ENCODE data around the gene NF1.
"Not testable (repeated sequence)": the region's sequence is repeated elsewhere in the genome, so short reads cannot be mapped to it uniquely, and the experiment has no call there.

Gene NF1

GRCh38 chr17:31105991-31106390 lies 11.2 kb downstream of the NF1 start:
- Histone ChIP-seq H3K27me3 (ENCODE audit: low read depth, low read length) (no peaks in the 10 kb centered on the region), H3K36me3 (replicated peaks; ENCODE audit: low read depth, low read length) (no peaks in the 10 kb centered on the region), H2AFZ (ENCODE audit: low read depth, low read length) (no peak overlapping the region), H3K4me3 (ENCODE audit: low read length) (no peak overlapping the region), H3K4me1 (ENCODE audit: low read length) (no peaks in the 10 kb centered on the region), H3K9me3 (ENCODE audit: insufficient read depth, low read length) (no peaks in the 10 kb centered on the region), H3K9ac (ENCODE audit: low read length) (no peak overlapping the region), H3K27ac (ENCODE audit: low read length) (no peak overlapping the region), H3K79me2 (ENCODE audit: low read length) (peaks cover 29% of the 10 kb centered on the region), H3K4me2 (ENCODE audit: low read length) (no peak overlapping the region), H4K20me1 (ENCODE audit: insufficient read depth, low read length) (peaks cover 15% of the 10 kb centered on the region; the same call in 1 of the 2 replicates)
- TF ChIP-seq CTCF (IDR thresholded peaks at IDR 0.05; ENCODE audit: low read depth, low read length) (no peak), EZH2phosphoT487 (IDR thresholded peaks at IDR 0.05; ENCODE audit: low read depth) (no peak)

GRCh38 chr17:31111183-31111582 lies 16.4 kb downstream of the NF1 start:
- peaks cover 11% of the 10 kb centered on the region; the same call in 1 of the 2 replicates for H4K20me1 ChIP-seq (ENCODE audit: insufficient read depth, low read length)
- no peak overlapping the region for H3K9ac ChIP-seq (ENCODE audit: low read length)
- H3K36me3 ChIP-seq (replicated peaks; ENCODE audit: low read depth, low read length) = no peaks in the 10 kb centered on the region
- peaks cover 9% of the 10 kb centered on the region for H3K79me2 ChIP-seq (ENCODE audit: low read length)
- H3K4me2 ChIP-seq (ENCODE audit: low read length) = no peak overlapping the region
- H3K4me3 ChIP-seq (ENCODE audit: low read length) = no peak overlapping the region
- TF ChIP-seq EZH2phosphoT487 (IDR thresholded peaks at IDR 0.05; ENCODE audit: low read depth) = no peak
- no peak for TF ChIP-seq CTCF (IDR thresholded peaks at IDR 0.05; ENCODE audit: low read depth, low read length)
- H2AFZ ChIP-seq (ENCODE audit: low read depth, low read length) = no peak overlapping the region
- H3K4me1 ChIP-seq (ENCODE audit: low read length) = 0 out of 2 replicates have a peak, but pooled peaks cover 4% of the 10 kb centered on the region
- H3K27ac ChIP-seq (ENCODE audit: low read length) = no peak overlapping the region
- no peaks in the 10 kb centered on the region for H3K9me3 ChIP-seq (ENCODE audit: insufficient read depth, low read length)
- H3K27me3 ChIP-seq (ENCODE audit: low read depth, low read length) = no peaks in the 10 kb centered on the region

- no peak overlapping the region for H3K4me3 ChIP-seq (ENCODE audit: low read length)
- 0 out of 2 replicates have a peak, but pooled peaks cover 4% of the 10 kb centered on the region for H3K4me1 ChIP-seq (ENCODE audit: low read length)
- H3K27me3 ChIP-seq (ENCODE audit: low read depth, low read length) = no peaks in the 10 kb centered on the region
- peaks cover 6% of the 10 kb centered on the region for H3K79me2 ChIP-seq (ENCODE audit: low read length)
- H2AFZ ChIP-seq (ENCODE audit: low read depth, low read length) = no peak overlapping the region
- H3K27ac ChIP-seq (ENCODE audit: low read length) = no peak overlapping the region
- H3K9ac ChIP-seq (ENCODE audit: low read length) = no peak overlapping the region
- no peaks in the 10 kb centered on the region for H3K36me3 ChIP-seq (replicated peaks; ENCODE audit: low read depth, low read length)
- H3K9me3 ChIP-seq (ENCODE audit: insufficient read depth, low read length) = no peaks in the 10 kb centered on the region
- peaks cover 8% of the 10 kb centered on the region; the same call in 1 of the 2 replicates for H4K20me1 ChIP-seq (ENCODE audit: insufficient read depth, low read length)
- H3K4me2 ChIP-seq (ENCODE audit: low read length) = no peak overlapping the region
- no peak for TF ChIP-seq CTCF (IDR thresholded peaks at IDR 0.05; ENCODE audit: low read depth, low read length)
- TF ChIP-seq EZH2phosphoT487 (IDR thresholded peaks at IDR 0.05; ENCODE audit: low read depth) = no peak
These were observed 17.4 kb downstream of the NF1 start for GRCh38 chr17:31112001-31112661.

GRCh38 chr17:31113368-31113767 lies 18.6 kb downstream of the NF1 start:
- H3K79me2 ChIP-seq (ENCODE audit: low read length); H3K36me3 ChIP-seq (replicated peaks; ENCODE audit: low read depth, low read length); H3K4me3 ChIP-seq (ENCODE audit: low read length); H3K9me3 ChIP-seq (ENCODE audit: insufficient read depth, low read length); H4K20me1 ChIP-seq (ENCODE audit: insufficient read depth, low read length); H3K27me3 ChIP-seq (ENCODE audit: low read depth, low read length); H3K27ac ChIP-seq (ENCODE audit: low read length); H2AFZ ChIP-seq (ENCODE audit: low read depth, low read length); H3K4me1 ChIP-seq (ENCODE audit: low read length); H3K4me2 ChIP-seq (ENCODE audit: low read length); H3K9ac ChIP-seq (ENCODE audit: low read length): not testable (repeated sequence)

All from OCI-LY3 (cell line).